ENCODE results near the gene DBI.
A peak's percentile ranks its signal among the peaks of the same experiment; 100 is the strongest.
"Not testable (repeated sequence)": the region's sequence is repeated elsewhere in the genome, so short reads cannot be mapped to it uniquely, and the experiment has no call there.

Gene DBI

DNA sequence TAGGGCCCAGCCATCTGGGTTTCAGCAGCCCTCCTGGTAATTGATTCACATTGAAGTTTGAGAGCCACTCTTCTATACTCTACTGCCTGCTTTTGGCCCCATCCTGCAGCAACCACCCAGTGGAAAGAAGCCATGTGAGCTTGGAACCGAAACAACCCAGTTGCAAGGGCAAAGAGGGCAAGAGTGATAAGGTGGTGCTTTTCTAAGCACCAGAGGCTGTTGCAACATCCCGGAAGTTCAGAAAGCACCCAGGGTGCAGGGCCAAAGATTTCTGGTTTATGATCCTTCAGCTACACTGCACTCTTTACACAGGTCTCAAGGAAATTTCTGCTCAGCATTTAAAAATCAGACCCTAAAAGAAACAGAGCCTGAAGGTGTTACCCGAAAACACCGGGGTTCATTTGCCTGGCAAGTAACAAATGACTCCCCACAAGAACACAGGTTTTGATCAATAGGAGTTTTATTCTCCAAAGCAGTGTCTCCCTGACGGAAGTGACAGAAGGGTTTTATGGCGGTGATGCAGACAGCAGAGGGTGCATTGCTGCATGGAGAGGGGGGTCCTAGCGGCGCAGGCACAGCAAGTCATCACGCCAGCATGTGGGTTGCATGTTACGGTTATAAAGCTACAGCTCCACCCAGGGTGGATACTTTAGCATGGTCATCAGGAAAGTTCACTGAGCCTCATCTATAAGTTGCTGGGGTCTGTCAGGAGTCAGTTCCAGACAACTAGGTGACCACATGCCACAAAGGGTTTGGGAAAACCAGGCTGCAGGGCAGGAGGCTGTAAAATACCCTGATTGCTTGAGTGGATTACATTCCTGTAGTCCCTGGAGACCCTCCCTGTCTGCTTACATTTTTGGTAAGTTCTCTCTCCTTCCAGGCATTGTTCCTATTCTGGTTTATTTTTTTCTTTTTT lies 36.1 kb downstream of the DBI start:
- Histone ChIP-seq H3K4me3 (ENCODE audit: low read depth, low read length) (no peak overlapping the region), H3K27ac (peak overlapping the region; percentile 63), H3K9ac (no peak overlapping the region)

DNA sequence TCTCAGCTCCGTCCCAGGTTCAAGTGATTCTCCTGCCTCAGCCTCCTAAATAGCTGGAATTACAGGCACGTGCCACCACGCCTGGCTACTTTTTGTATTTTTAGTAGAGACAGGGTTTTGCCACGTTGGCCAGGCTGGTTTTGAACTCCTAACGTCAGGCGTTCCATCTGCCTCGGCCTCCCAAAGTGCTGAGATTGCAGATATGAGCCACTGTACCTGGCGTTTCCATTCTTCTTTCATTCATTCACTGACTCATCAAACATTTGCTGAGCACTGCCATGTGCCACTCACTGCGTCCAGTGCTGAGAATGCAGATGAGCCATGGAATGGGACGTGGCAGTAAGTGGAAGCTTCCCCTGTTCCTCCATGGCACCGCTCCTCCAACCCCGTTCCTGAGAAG lies 36.8 kb downstream of the DBI start:
- H2AFZ ChIP-seq; H3K79me2 ChIP-seq; H3K36me3 ChIP-seq (ENCODE audit: control insufficient read depth, insufficient read depth, low read length); H3K9me3 ChIP-seq (ENCODE audit: control insufficient read depth, low read length); H3K27ac ChIP-seq; H3K4me3 ChIP-seq (ENCODE audit: low read depth, low read length); H3K27me3 ChIP-seq (ENCODE audit: control insufficient read depth, insufficient read depth, low read length); H3K9ac ChIP-seq; H3K4me2 ChIP-seq (ENCODE audit: low read length): not testable (repeated sequence)
- peaks cover 16% of the 10 kb centered on the region for H3K4me1 ChIP-seq

More for the DNA sequence above, 36.1 kb downstream of the DBI start:
- H3K36me3 ChIP-seq (ENCODE audit: control insufficient read depth, insufficient read depth, low read length), result no peaks in the 10 kb centered on the region
- H2AFZ ChIP-seq, result peak overlapping the region; percentile 75
- TF ChIP-seq, protein P1, sequence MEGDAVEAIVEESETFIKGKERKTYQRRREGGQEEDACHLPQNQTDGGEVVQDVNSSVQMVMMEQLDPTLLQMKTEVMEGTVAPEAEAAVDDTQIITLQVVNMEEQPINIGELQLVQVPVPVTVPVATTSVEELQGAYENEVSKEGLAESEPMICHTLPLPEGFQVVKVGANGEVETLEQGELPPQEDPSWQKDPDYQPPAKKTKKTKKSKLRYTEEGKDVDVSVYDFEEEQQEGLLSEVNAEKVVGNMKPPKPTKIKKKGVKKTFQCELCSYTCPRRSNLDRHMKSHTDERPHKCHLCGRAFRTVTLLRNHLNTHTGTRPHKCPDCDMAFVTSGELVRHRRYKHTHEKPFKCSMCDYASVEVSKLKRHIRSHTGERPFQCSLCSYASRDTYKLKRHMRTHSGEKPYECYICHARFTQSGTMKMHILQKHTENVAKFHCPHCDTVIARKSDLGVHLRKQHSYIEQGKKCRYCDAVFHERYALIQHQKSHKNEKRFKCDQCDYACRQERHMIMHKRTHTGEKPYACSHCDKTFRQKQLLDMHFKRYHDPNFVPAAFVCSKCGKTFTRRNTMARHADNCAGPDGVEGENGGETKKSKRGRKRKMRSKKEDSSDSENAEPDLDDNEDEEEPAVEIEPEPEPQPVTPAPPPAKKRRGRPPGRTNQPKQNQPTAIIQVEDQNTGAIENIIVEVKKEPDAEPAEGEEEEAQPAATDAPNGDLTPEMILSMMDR (IDR thresholded peaks at IDR 0.05), result no peak
- no peaks in the 10 kb centered on the region for H3K27me3 ChIP-seq (ENCODE audit: control insufficient read depth, insufficient read depth, low read length)
- H3K4me1 ChIP-seq, result peaks cover 10% of the 10 kb centered on the region
- H3K4me2 ChIP-seq (ENCODE audit: low read length), result peak overlapping the region; percentile 15
- H3K9me3 ChIP-seq (ENCODE audit: control insufficient read depth, low read length), result no peaks in the 10 kb centered on the region
- peaks cover 6% of the 10 kb centered on the region for H3K79me2 ChIP-seq

DNA sequence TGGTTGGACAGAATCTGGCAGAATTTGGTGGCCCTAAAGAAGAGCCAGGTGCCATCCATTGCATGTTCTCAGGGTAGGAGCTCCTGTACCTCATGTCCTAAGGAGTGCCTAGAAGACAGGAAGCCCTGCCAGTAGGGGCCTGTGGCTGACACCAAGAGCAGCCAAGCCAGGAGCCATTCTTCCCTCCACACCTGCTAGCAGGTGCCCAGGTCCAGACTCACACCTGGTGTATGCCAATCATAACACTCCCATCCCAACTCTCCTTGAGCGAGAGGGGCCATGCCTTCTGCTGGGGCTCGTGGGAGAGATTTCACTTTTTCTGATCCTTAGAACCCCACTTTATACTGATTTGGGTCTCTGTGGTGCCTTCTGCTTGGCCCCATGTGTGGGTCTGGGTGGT lies 38.4 kb downstream of the DBI start:
- TF ChIP-seq, protein P1 (IDR thresholded peaks at IDR 0.05), result no peak
- H3K27me3 ChIP-seq (ENCODE audit: control insufficient read depth, insufficient read depth, low read length), result no peaks in the 10 kb centered on the region
- H3K9me3 ChIP-seq (ENCODE audit: control insufficient read depth, low read length), result no peaks in the 10 kb centered on the region
- H3K4me2 ChIP-seq (ENCODE audit: low read length), result no peak overlapping the region
- H3K36me3 ChIP-seq (ENCODE audit: control insufficient read depth, insufficient read depth, low read length), result no peaks in the 10 kb centered on the region
- no peak overlapping the region for H3K27ac ChIP-seq
- peaks cover 16% of the 10 kb centered on the region for H3K4me1 ChIP-seq
- no peak overlapping the region for H3K9ac ChIP-seq
- no peak overlapping the region for H2AFZ ChIP-seq
- H3K79me2 ChIP-seq, result peaks cover 6% of the 10 kb centered on the region
- H3K4me3 ChIP-seq (ENCODE audit: low read depth, low read length), result no peak overlapping the region

DNA sequence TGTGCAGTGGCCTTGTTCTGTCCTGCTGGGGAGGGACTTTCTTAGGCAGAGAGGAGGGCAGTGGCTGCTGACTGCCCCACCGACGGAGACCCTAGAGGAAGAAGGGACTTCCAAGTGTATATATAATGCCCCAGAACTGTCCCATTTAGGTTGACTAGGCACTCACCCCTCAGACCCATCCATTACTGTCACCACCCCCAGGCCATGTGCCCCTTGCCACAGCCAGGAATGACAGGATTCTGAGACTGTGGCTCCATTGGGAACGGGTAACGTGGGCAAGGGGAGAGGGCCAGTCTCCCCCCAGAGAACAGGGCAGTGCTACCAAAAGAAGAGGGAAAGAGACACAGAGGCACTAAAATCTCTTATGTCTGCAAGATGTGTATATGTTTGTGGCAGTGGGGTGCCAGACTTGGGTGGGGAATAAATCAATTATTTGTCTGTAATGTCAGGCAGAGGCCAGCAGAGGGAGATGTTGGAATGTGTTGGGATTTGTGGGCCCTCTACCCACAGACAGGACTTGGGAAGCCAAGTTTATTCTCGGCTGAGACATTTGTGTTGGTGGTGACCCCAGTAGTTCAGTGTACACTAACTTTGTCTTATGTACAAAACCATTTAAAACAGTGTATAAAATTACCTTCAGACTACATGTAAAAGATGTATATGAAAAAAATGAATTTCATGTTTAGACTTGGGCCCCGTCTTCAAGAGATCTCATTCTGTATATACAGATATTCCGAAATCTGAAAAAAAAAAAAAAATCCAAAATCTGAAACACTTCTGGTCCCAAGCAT lies 40.8 kb downstream of the DBI start:
- Histone ChIP-seq H3K27ac (peak overlapping the region; percentile 55), H3K4me3 (ENCODE audit: low read depth, low read length) (no peak overlapping the region), H3K9ac (no peak overlapping the region), H3K4me2 (ENCODE audit: low read length) (peak overlapping the region; percentile 23), H3K27me3 (ENCODE audit: control insufficient read depth, insufficient read depth, low read length) (no peaks in the 10 kb centered on the region), H3K36me3 (ENCODE audit: control insufficient read depth, insufficient read depth, low read length) (no peaks in the 10 kb centered on the region), H2AFZ (peak overlapping the region; percentile 77), H3K4me1 (peaks cover 13% of the 10 kb centered on the region), H3K9me3 (ENCODE audit: control insufficient read depth, low read length) (no peaks in the 10 kb centered on the region), H3K79me2 (peaks cover 6% of the 10 kb centered on the region)
- TF ChIP-seq, protein P1 (IDR thresholded peaks at IDR 0.05), result peak; percentile 87

DNA sequence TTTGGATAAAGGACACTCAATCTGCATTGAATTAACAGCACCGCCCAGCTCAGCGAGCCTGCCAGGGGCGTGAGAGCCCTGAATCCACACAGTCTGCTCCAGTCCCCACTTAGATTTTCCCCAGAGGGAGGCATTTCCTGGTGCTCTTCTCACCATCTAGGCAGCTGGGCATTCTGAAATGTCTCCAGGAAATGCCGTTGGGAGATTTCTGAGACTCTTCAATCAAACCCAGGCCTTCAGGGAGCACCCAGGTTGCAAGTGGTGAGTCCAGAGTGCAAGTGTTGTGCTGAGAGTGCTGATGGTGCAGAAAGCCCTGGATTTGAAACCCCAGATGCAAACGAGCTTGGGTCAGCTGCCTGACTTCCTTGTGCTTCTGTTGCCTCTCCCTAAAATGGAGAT lies 41.4 kb downstream of the DBI start:
- TF ChIP-seq, protein P1 (IDR thresholded peaks at IDR 0.05), result no peak
- Histone ChIP-seq H3K4me3 (ENCODE audit: low read depth, low read length) (no peak overlapping the region), H3K27ac (peak overlapping the region; percentile 55)

More for the DNA sequence above, 41.4 kb downstream of the DBI start:
- H3K4me1 ChIP-seq, result peaks cover 9% of the 10 kb centered on the region
- no peaks in the 10 kb centered on the region for H3K9me3 ChIP-seq (ENCODE audit: control insufficient read depth, low read length)
- peak overlapping the region; percentile 23 for H3K4me2 ChIP-seq (ENCODE audit: low read length)
- no peak overlapping the region for H3K9ac ChIP-seq
- H3K27me3 ChIP-seq (ENCODE audit: control insufficient read depth, insufficient read depth, low read length), result no peaks in the 10 kb centered on the region
- peaks cover 6% of the 10 kb centered on the region for H3K79me2 ChIP-seq
- H3K36me3 ChIP-seq (ENCODE audit: control insufficient read depth, insufficient read depth, low read length), result no peaks in the 10 kb centered on the region
- H2AFZ ChIP-seq, result peak overlapping the region; percentile 77
